Activated T-cell treated with anti-CD3 and anti-CD28 coated beads, Interleukin-2, amount 50 U/mL, for 4 hours (primary cell): Measurements from ENCODE around the gene CFAP43. TPM values are rescaled to one million over a fixed set of nuclear protein-coding genes. Genes with fewer than 3 reads are reported as not detected.

Experiments
- ATAC-seq, 2 donors: fragments of 200-7000 bp; cut with Tn5 transposase; one replicate each; pipeline ENCODE4 v1.10.0; 2021
- DNase-seq: peaks from one replicate; pipeline ENCODE4 v3.0.0-alpha.2; 2020
- H3K27me3 Mint-ChIP-seq: one replicate; pipeline ENCODE4 v1.8.0; 2021; ENCODE audit warnings: low read depth, mixed read lengths
- H3K36me3 Mint-ChIP-seq: one replicate; pipeline ENCODE4 v1.8.0; 2022; ENCODE audit warnings: mixed read lengths; ENCODE audit not compliant: insufficient read depth
- H3K4me1 Mint-ChIP-seq: one replicate; pipeline ENCODE4 v1.8.0; 2021; ENCODE audit warnings: low read depth, mixed read lengths
- H3K4me3 Mint-ChIP-seq: one replicate; pipeline ENCODE4 v1.8.0; 2021; ENCODE audit warnings: mild to moderate bottlenecking, moderate library complexity, mixed read lengths
- H3K9me3 Mint-ChIP-seq: one replicate; pipeline ENCODE4 v1.8.0; 2021; ENCODE audit warnings: mixed read lengths
- total RNA-seq, 3 donors: library from RNA; stranded (reverse); gene quantifications; one replicate each; pipeline ENCODE4 v1.2.1, GENCODE V29; 2021

Gene CFAP43
- total RNA-seq, 3 donors from 2014 or later = 0.20 TPM; not detected in 2

DNA sequence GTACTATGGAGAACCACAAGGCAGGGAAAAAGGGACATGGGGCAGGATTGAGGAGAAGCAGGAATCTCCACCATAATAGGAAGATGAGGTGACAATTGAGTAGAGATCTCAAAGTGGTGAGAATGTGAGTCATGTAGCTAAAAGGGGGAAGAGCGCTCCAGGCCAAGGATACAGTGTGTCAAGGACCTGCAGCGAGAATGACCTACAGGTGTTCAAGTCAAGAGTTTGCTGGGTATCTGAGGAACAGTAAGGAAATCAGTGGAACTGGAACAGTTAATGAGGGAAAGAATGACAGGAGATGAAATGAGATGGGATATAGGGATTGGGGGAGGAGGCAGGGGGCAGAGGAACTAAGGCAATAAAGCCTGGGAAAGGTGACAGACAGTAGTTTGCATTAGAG lies 76.6 kb downstream of the CFAP43 start:
- H3K36me3 Mint-ChIP-seq = no peaks in the 10 kb centered on the region

DNA sequence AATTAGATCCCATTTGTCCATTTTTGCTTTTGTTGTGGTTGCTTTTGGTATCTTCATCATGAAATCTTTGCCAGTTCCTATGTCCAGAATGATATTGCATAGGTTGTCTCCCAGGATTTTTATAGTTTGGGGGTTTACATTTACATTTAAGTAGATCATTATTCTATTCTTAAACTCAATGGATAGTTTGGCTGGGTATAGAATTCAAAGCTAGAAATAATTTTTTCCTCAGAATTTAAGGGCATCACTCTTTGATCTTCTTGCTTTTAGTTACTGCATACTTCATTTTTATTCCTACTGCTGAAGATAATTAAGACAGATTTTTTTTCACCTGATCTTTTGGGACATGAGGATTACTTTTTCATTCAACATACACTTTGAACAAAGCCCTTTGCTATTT lies 80.4 kb downstream of the CFAP43 start:
- Mint-ChIP-seq H3K4me3 (no peak overlapping the region), H3K4me1 (no peaks in the 10 kb centered on the region), H3K36me3 (no peaks in the 10 kb centered on the region), H3K9me3 (peaks cover 19% of the 10 kb centered on the region), H3K27me3 (peaks cover 27% of the 10 kb centered on the region)
- ATAC-seq (no peak), DNase-seq (no peak)

More for the DNA sequence above, 76.6 kb downstream of the CFAP43 start:
- Mint-ChIP-seq H3K4me1 (no peaks in the 10 kb centered on the region), H3K9me3 (peaks cover 19% of the 10 kb centered on the region), H3K27me3 (peaks cover 28% of the 10 kb centered on the region), H3K4me3 (no peak overlapping the region)
- no peak for DNase-seq
- ATAC-seq = no peak

DNA sequence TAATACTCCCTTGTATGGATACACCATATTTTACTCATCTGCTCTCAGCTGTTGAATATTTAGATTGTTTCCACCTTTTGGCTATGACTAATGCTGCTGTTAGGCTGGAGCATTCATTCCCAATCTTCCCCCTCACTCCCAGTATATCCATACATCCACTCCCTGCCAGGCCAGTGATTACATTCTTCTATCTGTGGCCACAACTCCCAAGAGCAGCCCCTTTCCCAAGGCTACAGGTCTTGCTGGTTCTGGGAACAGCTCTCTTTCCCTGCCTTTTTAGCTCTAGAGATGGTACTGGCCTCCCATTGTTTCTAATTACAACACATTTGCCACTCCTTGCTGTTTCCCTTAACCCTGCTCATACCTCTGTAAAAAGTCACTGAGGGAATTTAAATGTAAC lies 82.0 kb downstream of the CFAP43 start:
- H3K4me3 Mint-ChIP-seq = no peak overlapping the region

DNA sequence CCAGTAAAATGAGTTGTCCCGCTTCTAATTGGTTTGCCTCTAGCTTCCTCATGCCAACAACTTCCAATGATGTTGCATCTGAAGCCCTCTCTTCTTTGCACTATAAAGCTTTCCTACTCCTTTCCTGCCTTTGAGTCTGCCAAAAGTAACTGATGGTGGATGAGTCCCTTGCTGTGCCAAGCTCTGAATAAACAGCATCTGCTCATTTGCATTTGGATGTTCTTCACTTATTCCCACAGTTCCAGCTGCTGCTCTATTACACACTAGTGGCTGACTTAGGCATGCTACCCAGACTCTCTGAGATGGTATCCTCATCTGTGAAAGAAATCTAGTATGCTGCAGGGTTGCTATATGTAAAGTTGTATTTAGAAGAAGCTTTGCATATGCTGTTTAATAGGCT lies 85.3 kb downstream of the CFAP43 start:
- peaks cover 11% of the 10 kb centered on the region for H3K9me3 Mint-ChIP-seq

More for the DNA sequence above, 82.0 kb downstream of the CFAP43 start:
- peaks cover 19% of the 10 kb centered on the region for H3K9me3 Mint-ChIP-seq
- no peaks in the 10 kb centered on the region for H3K4me1 Mint-ChIP-seq
- H3K27me3 Mint-ChIP-seq = peaks cover 18% of the 10 kb centered on the region
- DNase-seq (no peak), ATAC-seq (no peak)
- H3K36me3 Mint-ChIP-seq = no peaks in the 10 kb centered on the region

DNA sequence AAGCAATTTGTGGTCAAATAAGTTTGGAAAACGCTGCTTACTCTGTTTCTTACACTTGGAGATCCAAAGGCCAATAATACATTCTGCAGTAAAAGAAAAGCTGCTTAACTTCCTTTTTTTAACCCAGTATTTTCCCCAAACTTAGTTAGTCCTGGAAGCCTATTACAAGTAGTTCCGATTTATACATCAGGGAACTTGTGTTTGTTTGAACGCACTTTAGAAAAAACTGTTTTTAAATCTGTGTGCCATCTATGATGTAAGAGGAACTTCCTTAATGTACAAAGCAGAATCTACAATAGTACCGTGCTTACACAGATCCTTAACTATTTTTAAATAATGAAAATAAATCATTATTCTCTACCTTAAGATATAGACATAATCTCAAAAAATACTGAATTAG lies 87.2 kb downstream of the CFAP43 start:
- Mint-ChIP-seq H3K9me3 (no peaks in the 10 kb centered on the region), H3K4me3 (no peak overlapping the region), H3K4me1 (no peaks in the 10 kb centered on the region), H3K27me3 (peaks cover 3% of the 10 kb centered on the region), H3K36me3 (no peaks in the 10 kb centered on the region)
- DNase-seq (no peak), ATAC-seq (no peak)

More for the DNA sequence above, 85.3 kb downstream of the CFAP43 start:
- DNase-seq (no peak), ATAC-seq (no peak)
- Mint-ChIP-seq H3K27me3 (peaks cover 10% of the 10 kb centered on the region), H3K36me3 (no peaks in the 10 kb centered on the region), H3K4me1 (no peaks in the 10 kb centered on the region), H3K4me3 (no peak overlapping the region)

DNA sequence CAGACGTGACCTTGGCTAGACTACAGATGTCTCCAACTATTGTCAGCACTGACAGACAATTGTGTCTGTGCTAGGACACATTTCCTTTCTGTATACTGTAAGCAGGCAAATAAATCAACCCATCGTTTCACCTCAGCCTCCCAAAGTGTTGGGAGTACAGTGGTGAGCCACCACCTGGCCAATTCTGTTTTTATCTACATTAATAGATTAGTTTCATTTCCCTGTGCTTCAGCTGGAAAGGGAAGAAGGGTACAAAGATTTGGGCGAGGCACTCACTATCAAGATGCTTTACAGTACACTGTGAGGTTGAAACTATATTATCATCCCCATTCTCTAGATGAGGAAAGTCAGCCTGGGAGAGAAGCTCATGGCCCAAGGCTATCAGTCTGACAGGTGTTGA lies 88.3 kb downstream of the CFAP43 start:
- Mint-ChIP-seq H3K9me3 (no peaks in the 10 kb centered on the region), H3K4me1 (no peaks in the 10 kb centered on the region), H3K4me3 (no peak overlapping the region), H3K27me3 (peaks cover 3% of the 10 kb centered on the region), H3K36me3 (no peaks in the 10 kb centered on the region)
- ATAC-seq = no peak
- DNase-seq = no peak

DNA sequence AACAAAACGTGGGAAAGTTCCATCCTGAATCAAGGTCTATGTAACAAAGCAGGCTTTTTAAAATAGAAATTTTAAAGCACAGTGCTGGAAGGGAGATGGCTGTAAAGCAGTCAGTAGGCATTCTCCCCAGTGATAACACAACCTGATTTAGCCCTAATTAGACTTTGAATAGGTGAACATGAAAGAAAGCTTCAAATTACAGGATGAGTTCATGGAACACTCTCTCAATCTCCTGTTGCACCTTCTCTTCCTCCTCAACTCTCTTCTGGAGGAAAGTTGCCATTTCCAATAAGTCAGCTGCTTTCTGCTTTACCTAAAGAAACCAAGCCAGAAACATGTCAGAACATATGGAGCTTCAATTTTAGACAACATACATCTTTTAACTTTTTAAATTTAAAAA lies 90.1 kb downstream of the CFAP43 start:
- no peak for ATAC-seq
- no peaks in the 10 kb centered on the region for H3K36me3 Mint-ChIP-seq
- H3K27me3 Mint-ChIP-seq = peaks cover 3% of the 10 kb centered on the region
- no peaks in the 10 kb centered on the region for H3K4me1 Mint-ChIP-seq
- no peaks in the 10 kb centered on the region for H3K9me3 Mint-ChIP-seq
- DNase-seq = no peak
- H3K4me3 Mint-ChIP-seq = no peak overlapping the region

DNA sequence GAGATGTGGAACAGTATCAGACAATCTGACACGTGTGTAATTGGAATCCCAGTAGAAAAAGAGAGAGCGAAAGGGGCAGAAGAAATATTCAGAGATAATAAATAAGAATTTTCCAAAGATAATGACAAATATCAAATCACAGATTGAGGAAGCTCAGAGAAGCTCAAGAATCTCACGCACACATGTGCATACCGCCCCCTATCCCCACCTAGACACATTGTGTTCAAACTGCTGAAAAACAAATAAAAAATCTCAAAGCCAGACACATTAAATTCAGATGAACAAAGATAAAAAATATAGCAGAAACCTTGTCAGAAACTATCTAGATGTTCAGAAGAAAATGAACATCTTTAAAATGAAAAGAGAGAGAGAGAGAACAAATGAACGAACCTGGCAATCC lies 92.9 kb downstream of the CFAP43 start:
- H3K4me1 Mint-ChIP-seq = no peaks in the 10 kb centered on the region
- H3K27me3 Mint-ChIP-seq = peaks cover 9% of the 10 kb centered on the region
- no peak overlapping the region for H3K4me3 Mint-ChIP-seq
- ATAC-seq (no peak), DNase-seq (no peak)
- no peaks in the 10 kb centered on the region for H3K9me3 Mint-ChIP-seq
- H3K36me3 Mint-ChIP-seq = no peaks in the 10 kb centered on the region

DNA sequence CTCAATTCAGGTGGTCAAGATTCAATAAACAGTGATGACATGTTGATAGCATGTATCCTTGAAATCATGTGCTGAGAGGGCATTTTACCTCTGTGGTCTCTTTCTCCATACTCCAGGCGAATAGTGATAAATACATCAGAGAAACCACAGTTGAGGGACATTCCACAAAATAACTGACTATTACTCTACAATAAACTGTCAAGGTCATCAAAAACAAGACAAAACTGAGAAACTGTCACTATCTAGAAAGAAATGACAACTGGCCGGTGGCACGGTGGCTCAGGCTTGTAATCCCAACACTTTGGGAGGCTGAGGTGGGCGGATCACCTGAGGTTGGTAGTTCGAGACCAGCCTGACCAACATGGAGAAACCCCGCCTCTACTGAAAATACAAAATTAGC lies 94.0 kb downstream of the CFAP43 start:
- H3K27me3 Mint-ChIP-seq = peaks cover 14% of the 10 kb centered on the region
- DNase-seq (no peak), ATAC-seq (no peak)
- H3K36me3 Mint-ChIP-seq = no peaks in the 10 kb centered on the region
- H3K4me3 Mint-ChIP-seq = no peak overlapping the region
- H3K9me3 Mint-ChIP-seq = no peaks in the 10 kb centered on the region
- no peaks in the 10 kb centered on the region for H3K4me1 Mint-ChIP-seq

DNA sequence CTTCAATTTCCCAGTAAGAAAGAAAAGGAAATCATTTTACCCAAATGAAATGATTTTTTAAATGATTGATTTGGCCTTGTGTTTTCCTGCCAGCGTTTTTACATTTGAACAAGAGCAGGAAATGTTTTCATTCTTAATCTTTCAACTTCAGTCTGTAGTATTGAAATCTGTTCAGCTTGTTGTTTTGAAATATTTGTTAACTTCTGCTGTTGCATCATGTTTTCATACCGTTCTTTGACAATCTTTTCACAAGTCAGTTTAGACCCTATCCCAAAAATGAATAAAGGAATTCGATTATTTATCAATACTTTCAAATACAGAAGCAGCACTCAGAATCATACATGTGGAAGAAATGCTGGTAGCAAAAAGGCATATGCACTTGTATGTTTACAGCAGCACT lies 102.1 kb downstream of the CFAP43 start:
- DNase-seq (no peak), ATAC-seq (no peak)
- Mint-ChIP-seq H3K36me3 (peaks cover 7% of the 10 kb centered on the region), H3K4me1 (peaks cover 5% of the 10 kb centered on the region), H3K27me3 (peaks cover 20% of the 10 kb centered on the region), H3K9me3 (no peaks in the 10 kb centered on the region), H3K4me3 (no peak overlapping the region)

DNA sequence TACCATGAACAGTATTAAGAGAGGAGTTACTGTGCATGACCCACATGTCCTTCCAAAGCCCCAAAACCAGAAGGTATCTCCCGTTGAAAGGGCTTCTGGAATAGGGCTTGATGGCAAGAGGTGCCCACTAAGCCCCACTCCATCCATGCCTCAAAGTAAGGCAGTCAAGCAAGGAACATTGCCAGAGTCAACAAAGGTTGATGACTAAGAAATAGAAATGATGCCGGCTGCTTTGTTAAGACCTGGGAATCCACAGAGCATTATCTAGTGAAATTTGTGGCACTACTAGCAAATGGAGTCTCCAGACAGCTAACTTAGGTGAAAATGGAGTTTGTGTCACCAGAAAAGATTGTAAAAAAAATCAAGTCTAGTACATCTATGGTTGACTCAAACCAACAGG lies 104.0 kb downstream of the CFAP43 start:
- ATAC-seq (no peak), DNase-seq (no peak)
- Mint-ChIP-seq H3K36me3 (peaks cover 7% of the 10 kb centered on the region), H3K4me1 (peaks cover 14% of the 10 kb centered on the region), H3K4me3 (no peak overlapping the region), H3K9me3 (no peaks in the 10 kb centered on the region), H3K27me3 (peaks cover 9% of the 10 kb centered on the region)

DNA sequence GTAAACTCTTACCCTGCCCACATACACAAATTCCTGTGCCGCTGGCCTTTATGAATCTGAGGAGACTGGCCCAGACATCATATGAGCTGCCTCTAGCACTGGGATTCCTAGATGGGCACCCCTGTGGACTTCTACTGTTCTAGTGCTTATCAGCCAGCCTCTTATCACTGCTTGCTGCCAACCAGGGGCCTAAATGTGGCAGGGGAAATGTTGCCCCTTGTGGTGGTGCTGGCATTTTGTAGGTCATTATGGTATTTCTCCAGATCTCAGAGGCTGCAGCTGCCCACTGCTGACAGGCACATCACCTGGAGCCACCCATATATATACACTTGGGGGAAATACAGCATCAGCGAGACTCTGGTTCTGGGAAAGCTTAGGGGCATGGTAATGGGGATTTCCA lies 104.8 kb downstream of the CFAP43 start:
- Mint-ChIP-seq H3K36me3 (peaks cover 7% of the 10 kb centered on the region), H3K9me3 (no peaks in the 10 kb centered on the region), H3K27me3 (peaks cover 3% of the 10 kb centered on the region), H3K4me1 (peaks cover 21% of the 10 kb centered on the region), H3K4me3 (no peak overlapping the region)
- ATAC-seq (no peak), DNase-seq (no peak)

DNA sequence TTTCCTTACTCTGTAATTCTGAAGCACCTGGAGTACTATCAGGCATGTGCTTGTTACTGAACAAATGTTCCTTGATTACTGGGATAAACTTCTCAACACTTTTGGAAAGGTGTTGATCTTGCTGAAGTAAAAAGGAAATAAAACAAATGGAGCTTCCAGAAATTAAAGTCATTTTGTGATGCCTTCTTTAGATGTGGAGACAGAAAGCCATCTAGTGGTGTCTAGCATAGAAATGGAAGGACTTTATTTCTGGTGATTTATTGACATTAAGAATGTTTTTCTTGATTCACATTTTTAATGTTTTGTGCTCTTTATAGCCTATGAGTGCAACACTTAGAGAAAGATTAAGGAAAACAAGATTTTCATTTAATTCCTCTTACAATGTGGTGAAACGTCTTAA lies 108.8 kb downstream of the CFAP43 start:
- ATAC-seq (no peak), DNase-seq (no peak)
- Mint-ChIP-seq H3K4me3 (peak overlapping the region; percentile 61), H3K36me3 (peaks cover 7% of the 10 kb centered on the region), H3K9me3 (no peaks in the 10 kb centered on the region), H3K27me3 (no peaks in the 10 kb centered on the region), H3K4me1 (peaks cover 36% of the 10 kb centered on the region)

DNA sequence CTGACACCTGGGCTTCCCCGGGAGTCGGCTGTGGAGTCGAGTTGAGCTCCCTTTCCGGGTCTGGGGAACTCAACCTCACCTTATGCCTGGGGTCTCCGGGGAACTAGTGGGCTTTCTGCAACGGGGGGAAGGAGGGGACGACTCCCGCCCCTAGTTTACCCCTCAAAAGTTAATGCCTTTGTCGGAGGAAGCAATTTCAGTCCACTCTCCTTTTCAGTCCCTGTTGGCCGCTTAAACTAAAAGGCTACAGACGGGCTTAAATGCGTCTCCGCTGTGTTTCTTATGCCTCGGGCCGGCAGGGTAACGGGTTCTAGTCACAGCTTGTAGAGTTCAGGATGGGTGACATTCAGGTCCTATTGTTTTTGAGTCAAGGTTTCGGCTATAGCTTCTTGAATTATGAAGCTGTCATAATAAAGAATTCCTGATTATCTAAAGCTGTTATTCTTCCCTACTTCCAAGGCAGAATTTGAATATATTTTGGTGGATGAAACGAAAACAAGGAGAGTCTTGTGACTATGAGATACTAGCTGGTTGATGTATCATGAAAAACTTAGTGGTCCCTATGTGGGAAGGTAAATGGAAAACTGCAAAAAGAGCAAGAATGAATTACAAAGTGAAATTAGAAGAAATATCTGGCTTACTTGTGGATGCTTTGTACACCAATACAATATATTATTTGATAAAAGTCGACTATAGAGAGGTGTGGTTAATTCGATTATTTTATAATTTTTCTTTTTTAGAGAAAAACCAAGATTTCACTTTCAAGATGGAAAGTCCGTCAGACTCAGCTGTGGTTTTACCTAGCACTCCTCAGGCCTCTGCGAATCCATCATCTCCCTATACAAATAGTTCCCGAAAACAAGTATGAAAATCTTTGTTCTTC lies 109.7 kb downstream of the CFAP43 start:
- Mint-ChIP-seq H3K27me3 (no peaks in the 10 kb centered on the region), H3K9me3 (no peaks in the 10 kb centered on the region), H3K4me1 (peaks cover 35% of the 10 kb centered on the region), H3K36me3 (peaks cover 7% of the 10 kb centered on the region), H3K4me3 (peak overlapping the region; percentile 91)
- ATAC-seq = peak; percentile 0 to 1
- no peak for DNase-seq

DNA sequence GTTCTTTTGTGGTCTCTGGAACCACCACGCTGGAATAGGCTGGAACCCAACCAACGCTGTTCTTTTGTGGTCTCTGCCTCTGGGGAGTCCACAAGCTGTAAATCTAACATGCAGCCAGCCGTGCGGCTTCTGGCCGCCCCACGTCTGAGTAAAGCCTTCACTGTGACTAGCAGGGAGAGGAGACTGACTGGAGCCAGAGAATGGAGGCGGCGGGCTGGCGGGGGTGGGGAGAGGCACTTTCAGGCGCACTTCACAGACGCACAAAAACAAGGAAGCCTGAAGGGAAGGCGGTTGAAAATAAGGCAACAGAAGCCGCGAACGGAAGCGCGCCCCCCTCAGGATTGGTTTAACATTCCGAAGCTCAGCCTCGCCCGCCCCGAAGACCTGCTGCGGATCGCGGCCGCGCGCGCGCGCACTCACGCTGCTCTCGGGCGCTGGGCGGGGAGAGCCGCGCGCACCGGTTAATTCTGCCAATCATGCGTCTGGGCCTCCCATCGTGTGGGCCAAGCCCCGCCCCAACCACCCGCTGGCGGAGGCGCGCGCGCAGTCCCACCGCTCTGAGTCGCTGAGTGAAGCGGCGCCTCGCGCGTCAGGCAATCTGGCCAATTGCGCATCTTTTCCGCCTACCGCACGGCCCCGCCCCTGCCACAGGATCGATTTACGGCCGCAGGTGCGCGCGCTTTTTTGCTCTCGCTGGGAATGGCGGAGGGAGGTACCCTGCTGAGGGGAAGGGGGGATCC lies 110.5 kb downstream of the CFAP43 start, which contains the start of gene SFR1:
Gene SFR1 (plus strand): TSS at position 687 of the 740 bp plus-strand sequence. CDS start 13 bp downstream, at position 700.
- peak; percentile 98 for DNase-seq

More for the DNA sequence above, 110.5 kb downstream of the CFAP43 start, which contains the start of gene SFR1:
- peak; percentile 89 to 92 for ATAC-seq
- Mint-ChIP-seq H3K4me3 (peak within 1 kb of the TSS; percentile 91), H3K27me3 (no peaks in the 10 kb centered on the region), H3K9me3 (no peaks in the 10 kb centered on the region), H3K4me1 (peaks cover 37% of the 10 kb centered on the region), H3K36me3 (peaks cover 4% of the 10 kb centered on the region)
